Endothelial cell of hepatic sinusoid (primary cell): ENCODE data around the gene TRMT11.

ENCODE experiments used
- in situ Hi-C: cut with HindIII; loops from 2 replicates; pipeline ENCODE4 v1.10.0; 2017; ENCODE audit warnings: low sequenced_read_pairs

Gene TRMT11

GRCh38 chr6:125986301-125987025 is at the start of gene TRMT11:
Gene TRMT11 (plus strand): TSS chr6:125986540. CDS start chr6:125986551, 11 bp downstream.
- in situ Hi-C loops, result no loop called here

DNA sequence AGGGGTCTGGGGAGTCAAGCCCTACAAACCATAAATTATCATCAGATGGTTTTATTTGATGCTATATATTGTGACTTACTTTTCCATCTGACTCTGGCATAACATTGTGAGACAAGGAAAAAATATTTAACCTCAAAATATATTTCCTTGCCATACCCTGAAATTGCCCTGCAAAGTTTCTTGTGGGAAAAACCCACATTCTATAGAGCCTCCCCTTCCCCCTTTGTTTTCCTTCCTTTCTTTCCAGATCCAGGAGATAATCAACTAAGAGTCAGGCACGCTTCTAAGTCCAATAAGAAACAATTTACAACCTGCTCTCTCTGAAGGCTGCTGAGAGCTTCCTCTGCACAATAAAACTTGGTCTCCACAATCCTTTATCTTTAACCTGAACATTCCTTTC is 47.3 kb upstream of the TRMT11 start:
- in situ Hi-C loops, result no loop called here

DNA sequence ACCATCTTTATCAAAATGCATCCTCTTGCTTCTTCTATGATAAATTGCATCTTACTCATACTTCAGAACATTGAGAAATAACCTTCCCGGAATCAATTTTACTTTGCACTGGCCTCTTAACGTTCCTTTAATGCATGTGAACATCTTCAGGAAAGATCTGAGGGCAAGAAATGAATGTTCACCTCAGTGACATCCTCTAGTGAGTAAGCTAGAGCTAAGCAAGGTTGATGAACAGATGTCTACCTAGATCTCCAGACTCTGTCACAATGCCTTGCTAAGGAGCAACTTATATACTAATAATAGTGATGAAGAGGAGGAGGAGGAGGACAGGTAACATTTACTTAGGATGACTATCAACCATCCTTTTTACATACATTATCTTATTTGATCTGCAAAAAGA is 46.5 kb upstream of the TRMT11 start:
- in situ Hi-C loops, result no loop called here

GRCh38 chr6:125940247-125941041 is 45.9 kb upstream of the TRMT11 start:
- in situ Hi-C loops, result no loop called here

DNA sequence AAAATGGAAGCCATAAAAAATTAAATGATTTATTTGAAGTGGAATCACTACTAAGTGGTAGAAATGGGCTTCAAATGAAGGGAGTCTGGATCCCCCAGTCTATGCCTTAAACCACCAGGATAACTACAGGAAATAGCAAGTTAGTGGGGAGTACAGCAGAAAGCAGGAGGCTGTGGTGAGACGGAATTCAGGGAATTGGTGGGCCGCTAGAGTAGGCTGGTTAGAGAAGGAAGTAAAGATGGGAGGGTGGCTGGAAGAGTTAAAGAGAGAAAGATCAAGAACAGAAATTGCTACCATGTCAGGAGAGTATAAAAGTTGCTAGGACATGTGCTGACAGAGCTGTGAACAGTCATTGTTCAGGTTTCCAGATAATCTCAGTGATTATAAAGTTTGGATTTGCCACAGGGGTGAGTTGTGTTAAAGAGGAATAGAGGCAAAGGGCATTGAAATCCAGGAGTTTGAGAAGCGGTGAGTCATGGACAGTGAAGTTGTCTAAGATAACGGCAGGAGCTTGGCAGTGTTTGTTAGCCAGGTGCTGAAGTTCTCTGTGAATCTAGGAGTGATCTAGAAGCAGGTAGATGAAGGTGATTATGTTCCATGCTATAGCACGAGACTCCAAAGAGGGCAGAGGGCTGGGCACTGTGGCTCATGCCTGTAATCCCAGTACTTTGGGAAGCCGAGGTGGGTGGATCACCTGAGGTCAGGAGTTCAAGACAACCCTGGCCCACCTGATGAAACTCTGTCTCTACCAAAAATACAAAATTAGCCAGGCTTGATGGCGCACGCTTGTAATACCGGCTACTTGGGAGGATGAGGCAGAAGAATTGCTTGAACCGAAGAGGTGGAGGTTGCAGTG is 43.4 kb upstream of the TRMT11 start:
- in situ Hi-C loops, result no loop called here

GRCh38 chr6:125943528-125944433 is 42.6 kb upstream of the TRMT11 start:
- in situ Hi-C loops, result no loop called here

DNA sequence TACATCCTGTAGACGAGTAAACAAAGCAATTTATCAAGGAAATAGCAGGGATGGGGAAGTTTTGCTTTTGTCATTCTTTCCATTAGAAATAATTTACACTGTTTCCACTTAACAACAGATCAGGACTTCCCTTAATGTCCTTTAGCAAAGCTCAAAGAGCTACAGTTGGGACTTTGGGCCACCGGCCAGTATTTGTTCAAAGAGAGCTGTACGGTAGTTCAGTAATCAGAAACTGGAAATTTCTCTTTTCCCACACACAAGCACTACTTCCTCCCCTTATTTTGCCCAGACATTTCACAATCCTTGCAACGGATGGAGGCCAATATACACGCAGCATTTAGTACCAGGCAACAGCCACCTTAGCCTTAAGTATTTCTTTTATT is 41.9 kb upstream of the TRMT11 start:
- in situ Hi-C loops, result no loop called here

GRCh38 chr6:125944896-125945295 is 41.4 kb upstream of the TRMT11 start:
- in situ Hi-C loops, result no loop called here

DNA sequence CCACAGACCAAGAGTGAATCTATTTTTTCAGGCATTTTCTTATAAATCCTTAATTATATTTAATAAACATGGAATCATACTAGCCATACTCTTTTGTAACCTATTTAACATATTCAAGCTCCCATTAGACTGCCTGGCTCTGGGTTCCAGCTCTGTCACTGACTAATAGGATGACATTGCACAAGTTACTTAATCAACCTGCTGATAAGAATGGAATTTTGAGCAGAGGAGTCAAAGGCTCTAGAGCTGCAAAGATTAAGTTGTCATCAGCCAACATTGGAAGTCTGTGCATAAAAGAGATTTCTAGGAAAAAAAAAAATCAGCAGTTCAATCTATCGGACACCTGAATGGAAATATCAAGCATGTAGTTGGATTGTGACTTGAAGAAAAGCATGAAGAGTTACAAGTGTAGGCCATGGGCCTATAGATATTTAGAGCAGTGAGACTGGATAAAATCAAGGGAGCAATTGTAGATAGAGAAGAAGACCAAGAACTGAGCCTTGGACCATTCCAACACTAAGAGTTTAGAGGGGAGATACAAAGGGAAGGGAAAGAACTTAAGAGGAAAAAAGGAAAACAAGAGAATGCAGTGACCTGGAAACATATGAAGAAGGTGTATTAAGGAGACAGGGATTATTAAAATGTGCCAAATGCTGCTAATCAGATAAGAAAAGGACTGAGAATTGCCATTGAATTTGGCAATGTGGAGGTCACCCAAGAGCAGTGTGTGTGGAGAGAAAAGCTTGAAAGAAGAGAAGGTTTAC is 40.8 kb upstream of the TRMT11 start:
- in situ Hi-C loops, result no loop called here

DNA sequence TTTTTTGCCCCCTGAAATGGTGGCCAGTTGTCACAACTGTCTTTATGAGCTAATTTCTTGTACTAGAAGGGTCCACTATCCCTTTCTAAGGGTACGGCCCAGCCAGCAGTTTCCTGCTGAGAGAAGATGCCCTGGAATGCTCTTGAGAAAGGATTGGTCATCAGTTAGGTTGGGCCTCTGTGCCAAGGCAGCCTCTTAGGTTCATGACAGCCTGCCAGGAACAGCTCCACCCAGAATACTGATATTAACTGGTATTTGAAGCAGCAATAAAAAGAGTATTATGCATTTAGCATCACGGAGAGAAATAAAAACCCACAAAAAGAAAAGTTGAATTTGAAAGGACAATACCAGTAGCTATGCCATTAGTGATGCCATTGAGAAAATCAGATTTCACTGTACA is 38.7 kb upstream of the TRMT11 start:
- in situ Hi-C loops, result no loop called here

DNA sequence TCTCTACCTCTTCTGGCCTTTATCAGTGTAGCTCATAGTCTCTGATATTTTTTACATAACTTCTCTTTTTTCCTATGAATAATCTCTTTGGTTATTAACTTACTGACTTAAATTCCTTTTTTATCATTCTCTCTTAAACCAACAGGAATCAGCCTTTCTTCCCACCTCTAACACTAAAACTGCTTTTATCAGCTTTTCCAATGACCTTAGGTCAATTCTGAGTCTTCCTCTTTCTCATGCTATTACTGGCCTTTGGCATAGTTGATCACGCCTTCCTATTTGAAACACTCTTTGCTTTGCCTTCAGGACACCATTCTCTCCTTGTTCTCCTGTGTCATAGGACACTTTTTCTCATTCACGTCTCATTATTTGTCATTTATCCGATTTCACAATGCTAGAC is 37.9 kb upstream of the TRMT11 start:
- in situ Hi-C loops, result no loop called here

DNA sequence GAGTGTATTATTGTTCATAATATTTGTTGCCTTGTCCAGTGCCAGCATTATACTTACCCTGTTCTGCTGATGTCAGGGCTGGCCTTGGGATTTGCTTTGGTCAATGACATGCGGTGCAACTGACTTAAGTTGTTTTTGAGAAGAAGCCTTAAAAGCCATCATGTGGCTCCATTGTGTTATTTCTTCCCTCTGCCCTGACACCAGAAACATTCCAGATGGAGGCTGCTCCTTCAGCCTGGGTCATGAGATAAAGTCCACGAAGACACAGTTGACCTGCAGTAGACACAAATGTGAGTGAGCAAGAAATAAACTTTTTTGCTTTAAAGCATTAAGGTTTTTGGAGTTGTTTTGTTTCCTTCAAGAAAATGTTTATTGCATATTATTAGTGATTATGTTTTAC is 37.3 kb upstream of the TRMT11 start:
- in situ Hi-C loops, result no loop called here

- in situ Hi-C loops, result loop anchor here (25.0 kb wide), 1 partner anchor 163 kb away; the partner anchor contains the start of gene NCOA7
Observed at GRCh38 chr6:125950293-125950692, 36.0 kb upstream of the TRMT11 start.

GRCh38 chr6:125950716-125951115 is 35.6 kb upstream of the TRMT11 start:
- in situ Hi-C loops, result loop anchor here (25.0 kb wide), 1 partner anchor 163 kb away; the partner anchor contains the start of gene NCOA7

DNA sequence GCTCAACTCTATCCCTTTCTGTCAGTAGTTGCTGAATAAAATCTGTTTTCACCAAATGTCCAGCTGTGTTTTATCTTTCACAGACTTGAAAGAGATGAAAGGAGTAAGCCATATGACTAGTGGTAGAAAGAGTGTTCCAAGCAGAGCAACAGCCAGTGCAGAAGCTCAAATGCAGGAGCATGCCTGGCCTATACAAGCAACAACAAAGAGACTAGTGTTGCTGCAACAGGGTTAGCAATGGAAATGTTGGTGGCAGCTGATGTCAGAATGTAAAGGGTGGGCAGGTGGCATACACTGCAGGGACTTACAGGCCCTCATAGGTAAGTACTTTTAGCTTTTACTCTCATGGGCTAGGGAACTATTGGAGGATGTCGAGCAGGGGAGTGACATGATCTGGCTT is 35.0 kb upstream of the TRMT11 start:
- in situ Hi-C loops, result loop anchor here (25.0 kb wide), 1 partner anchor 164 kb away; the partner anchor contains the start of gene NCOA7

- in situ Hi-C loops, result loop anchor here (25.0 kb wide), 1 partner anchor 166 kb away; the partner anchor contains the start of gene NCOA7
Observed at GRCh38 chr6:125952764-125953501, 33.4 kb upstream of the TRMT11 start.

- in situ Hi-C loops, result loop anchor here (25.0 kb wide), 1 partner anchor 166 kb away; the partner anchor contains the start of gene NCOA7
Observed at GRCh38 chr6:125953502-125953875, 32.9 kb upstream of the TRMT11 start.

DNA sequence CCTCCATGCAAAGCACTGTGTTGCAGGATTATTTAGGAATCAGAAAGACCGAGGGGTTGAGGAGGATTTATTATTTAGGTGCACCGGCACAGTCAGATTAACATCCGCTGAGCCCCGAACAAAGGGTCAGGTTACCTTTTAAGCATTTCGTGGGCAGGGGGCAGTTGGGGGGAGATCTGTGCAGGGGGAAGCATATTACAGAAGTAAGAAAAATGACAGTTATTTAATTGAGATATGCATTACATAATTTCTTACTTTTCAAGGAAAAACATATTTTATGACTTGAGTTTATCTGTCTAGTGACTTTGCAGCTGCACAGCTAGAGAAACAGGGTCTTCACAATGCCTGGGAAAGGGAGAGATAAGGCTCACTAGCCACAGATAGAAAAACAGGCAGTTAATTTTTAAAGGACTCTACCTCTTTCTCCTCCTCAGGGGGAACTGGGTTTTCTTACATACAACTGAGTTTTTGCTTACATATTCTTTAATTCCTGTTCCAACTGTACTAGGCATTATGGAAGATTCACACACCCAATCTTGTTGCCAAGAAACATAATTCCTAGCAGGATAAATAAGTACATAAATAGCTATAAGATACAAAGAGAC is 31.5 kb upstream of the TRMT11 start:
- in situ Hi-C loops, result loop anchor here (5.0 to 25.0 kb wide), 2 partner anchors 63 to 168 kb away; partner anchors contain the start of gene NCOA7
